H1 (cell line): Measurements from ENCODE around the gene SLC38A10. TPM values are rescaled to one million over a fixed set of nuclear protein-coding genes. Genes with fewer than 3 reads are reported as not detected.

Source experiments
- CTCF ChIA-PET: fragments of 300-600 bp; sonication (Branson Sonifier 250); formaldehyde crosslinking; loops from one replicate; lab custom pipeline; 2021; ENCODE audit not compliant: partially characterized antibody; lab: Charles Lee
- POLR2A ChIA-PET: fragments of 300-600 bp; sonication (Branson Sonifier 250); formaldehyde crosslinking; loops from one replicate; lab custom pipeline; 2021; ENCODE audit warnings: inconsistent platforms; ENCODE audit not compliant: partially characterized antibody; lab: Charles Lee
- DNase-seq, 2 experiments: peaks; one replicate each; pipeline versions ENCODE4 v3.0.0 to v3.0.0-alpha.2; 2010 to 2022; ENCODE audit warnings: low spot score in 2 of 2, low read depth in 1 of 2, mixed read lengths in 1 of 2
- FAIRE-seq: peaks from 2 replicates; lab custom pipeline; 2011; peaks lifted over from hg19 to GRCh38; lab: Jason Lieb, UNC
- H2AFZ ChIP-seq: 2 replicates; pipeline ENCODE4 v1.8.1; 2012; ENCODE audit warnings: low read length, inconsistent platforms
- H2AK5ac ChIP-seq: 2 replicates; pipeline ENCODE4 v1.6.1; 2013; ENCODE audit warnings: low read depth, low read length
- H2BK120ac ChIP-seq: replicated peaks from 2 replicates; pipeline ENCODE3; 2013; ENCODE audit warnings: low read depth, low read length, inconsistent platforms
- H2BK12ac ChIP-seq: 2 replicates; pipeline ENCODE4 v1.6.1; 2013; ENCODE audit warnings: low read depth, low read length
- H2BK15ac ChIP-seq: 2 replicates; pipeline ENCODE4 v1.6.1; 2013; ENCODE audit warnings: low read length
- H2BK20ac ChIP-seq: 2 replicates; pipeline ENCODE4 v1.6.1; 2013; ENCODE audit warnings: low read length
- H2BK5ac ChIP-seq: 2 replicates; pipeline ENCODE4 v1.6.1; 2013; ENCODE audit warnings: low read depth, low read length
- H3K14ac ChIP-seq: 2 replicates; pipeline ENCODE4 v1.6.1; 2013; ENCODE audit warnings: inconsistent platforms; ENCODE audit not compliant: insufficient read length
- H3K18ac ChIP-seq: 2 replicates; pipeline ENCODE4 v1.6.1; 2013; ENCODE audit warnings: low read length; ENCODE audit errors: extremely low read depth
- H3K23ac ChIP-seq: 2 replicates; pipeline ENCODE4 v1.6.1; 2013; ENCODE audit warnings: inconsistent platforms; ENCODE audit not compliant: insufficient read length
- H3K23me2 ChIP-seq: 2 replicates; pipeline ENCODE4 v1.6.1; 2013; ENCODE audit warnings: low read depth, low read length
- H3K27ac ChIP-seq: 2 replicates; pipeline ENCODE4 v1.6.1; 2011; ENCODE audit warnings: low read depth, low read length, inconsistent platforms
- H3K27me3 ChIP-seq, 4 experiments: replicated peaks in 1 of 4; 1 replicate in 1 of 4; 2 replicates in 3 of 4; pipeline versions ENCODE4 v1.6.1 to v1.8.1; 2011 to 2013; ENCODE audit warnings: low read length in 3 of 4, mild to moderate bottlenecking in 3 of 4, inconsistent platforms in 2 of 4, mixed read lengths in 2 of 4, moderate library complexity in 1 of 4; ENCODE audit not compliant: control insufficient read depth in 3 of 4, insufficient read depth in 3 of 4; ENCODE audit errors: extremely low read depth in 1 of 4
- H3K36me3 ChIP-seq, 4 experiments: 2 replicates each; pipeline versions ENCODE4 v1.6.1 to v1.8.1; 2011 to 2013; ENCODE audit warnings: mild to moderate bottlenecking in 4 of 4, low read length in 3 of 4, moderate library complexity in 2 of 4, control low read depth in 1 of 4, inconsistent platforms in 1 of 4; ENCODE audit not compliant: insufficient read depth in 4 of 4, control insufficient read depth in 2 of 4
- H3K4ac ChIP-seq: replicated peaks from 2 replicates; pipeline ENCODE3; 2013; ENCODE audit warnings: low read length, low read depth, mixed read lengths, inconsistent platforms; ENCODE audit not compliant: insufficient read length
- H3K4me1 ChIP-seq, 4 experiments: replicated peaks in 1 of 4; 1 replicate in 1 of 4; 2 replicates in 3 of 4; pipeline versions ENCODE4 v1.6.1 to v1.8.1; 2011 to 2013; ENCODE audit warnings: low read length in 3 of 4, inconsistent platforms in 2 of 4, mixed read lengths in 1 of 4; ENCODE audit not compliant: insufficient read depth in 4 of 4, control insufficient read depth in 3 of 4
- H3K4me2 ChIP-seq, 2 experiments: 2 replicates each; pipeline versions ENCODE4 v1.6.1 to v1.8.1; 2011 to 2013; ENCODE audit warnings: low read depth in 2 of 2, low read length in 2 of 2, control low read depth in 1 of 2, inconsistent platforms in 1 of 2, mild to moderate bottlenecking in 1 of 2; ENCODE audit not compliant: insufficient read depth in 1 of 2
- H3K4me3 ChIP-seq, 4 experiments: fragments of 200-600, 300-600 bp in 1 of 4; sonication (generic), shearing (Covaris generic), sonication (Bioruptor Twin) in 1 of 4; 2 replicates each; pipeline versions ENCODE4 v1.5.1 to v1.8.1; 2011 to 2016; ENCODE audit warnings: low read length in 4 of 4, low read depth in 3 of 4, control low read depth in 2 of 4, inconsistent platforms in 2 of 4, mild to moderate bottlenecking in 2 of 4, mixed read lengths in 1 of 4, moderate library complexity in 1 of 4; ENCODE audit not compliant: insufficient read depth in 2 of 4; ENCODE audit errors: extremely low read depth in 1 of 4
- H3K56ac ChIP-seq: replicated peaks from 2 replicates; pipeline ENCODE3; 2013; ENCODE audit warnings: low read depth, mild to moderate bottlenecking, mixed read lengths, low read length, inconsistent platforms; ENCODE audit not compliant: insufficient read length
- H3K79me1 ChIP-seq: 2 replicates; pipeline ENCODE4 v1.6.1; 2013; ENCODE audit warnings: low read depth, low read length, control low read depth
- H3K79me2 ChIP-seq, 2 experiments: 2 replicates each; pipeline versions ENCODE4 v1.6.1 to v1.8.1; 2012 to 2013; ENCODE audit warnings: low read length in 2 of 2, mild to moderate bottlenecking in 2 of 2, inconsistent platforms in 1 of 2; ENCODE audit not compliant: insufficient read depth in 2 of 2, control insufficient read depth in 1 of 2
- H3K9ac ChIP-seq, 4 experiments: replicated peaks in 1 of 4; 1 replicate in 1 of 4; 2 replicates in 3 of 4; pipeline versions ENCODE4 v1.6.1 to v1.8.1; 2011 to 2013; ENCODE audit warnings: low read depth in 3 of 4, low read length in 3 of 4, control low read depth in 2 of 4, mild to moderate bottlenecking in 2 of 4, moderate library complexity in 2 of 4, inconsistent platforms in 1 of 4; ENCODE audit errors: extremely low read depth in 1 of 4
- H3K9me3 ChIP-seq, 2 experiments: 2 replicates each; pipeline versions ENCODE4 v1.6.1 to v1.8.1; 2012 to 2013; ENCODE audit warnings: mild to moderate bottlenecking in 2 of 2, moderate library complexity in 2 of 2, control low read depth in 1 of 2, inconsistent platforms in 1 of 2, low read depth in 1 of 2, low read length in 1 of 2, mixed read lengths in 1 of 2; ENCODE audit not compliant: insufficient read depth in 2 of 2
- H4K20me1 ChIP-seq, 2 experiments: replicated peaks in 1 of 2; 2 replicates each; pipeline versions ENCODE3 to v1.8.1; 2011 to 2013; ENCODE audit warnings: inconsistent platforms in 2 of 2, low read length in 2 of 2, mild to moderate bottlenecking in 1 of 2; ENCODE audit not compliant: insufficient read depth in 2 of 2, control insufficient read depth in 1 of 2
- H4K5ac ChIP-seq: 2 replicates; pipeline ENCODE4 v1.6.1; 2013; ENCODE audit warnings: low read length, low read depth, mixed read lengths, inconsistent platforms; ENCODE audit not compliant: insufficient read length
- H4K8ac ChIP-seq: 2 replicates; pipeline ENCODE4 v1.8.0; 2013; ENCODE audit warnings: mild to moderate bottlenecking, moderate library complexity, low read length, inconsistent platforms; ENCODE audit not compliant: insufficient read depth; ENCODE audit errors: extremely low read depth
- H4K91ac ChIP-seq: replicated peaks from 2 replicates; pipeline ENCODE3; 2013; ENCODE audit warnings: low read length, mixed read lengths, inconsistent platforms; ENCODE audit not compliant: insufficient read length
- ATF2 ChIP-seq: IDR thresholded peaks from 2 replicates; pipeline ENCODE4 v1.6.1; 2012; ENCODE audit warnings: low read length, inconsistent platforms
- BACH1 ChIP-seq: IDR thresholded peaks from 2 replicates; pipeline ENCODE4 v1.6.1; 2012; ENCODE audit warnings: low read length, improper control_type of control experiment
- CBX8 ChIP-seq: fragments of 300-800, 300-1000 bp; sonication (generic); IDR thresholded peaks from 2 replicates; pipeline ENCODE4 v1.7.1; 2016; ENCODE audit warnings: low read depth, low read length, borderline replicate concordance
- CTBP2 ChIP-seq: IDR thresholded peaks from 2 replicates; pipeline ENCODE4 v1.7.0; 2011; ENCODE audit warnings: borderline replicate concordance, mild to moderate bottlenecking, moderate library complexity, mixed read lengths, low read length; ENCODE audit not compliant: insufficient read depth, insufficient read length
- EZH2 ChIP-seq: fragments of 200-600 bp; sonication (generic); IDR thresholded peaks from 2 replicates; pipeline ENCODE4 v1.7.1; 2012; ENCODE audit warnings: low read depth, mild to moderate bottlenecking, moderate library complexity, low read length, inconsistent platforms; ENCODE audit not compliant: severe bottlenecking
- GABPA ChIP-seq: IDR thresholded peaks from 2 replicates; pipeline ENCODE4 v1.6.1; 2011; ENCODE audit warnings: mild to moderate bottlenecking, low read length, moderate library complexity, borderline replicate concordance; ENCODE audit not compliant: insufficient read depth
- HDAC2 ChIP-seq, 2 experiments: fragments of 300-600 bp in 1 of 2; sonication (generic) in 1 of 2; IDR thresholded peaks; 2 replicates each; pipeline ENCODE4 v1.6.1; 2011 to 2012; ENCODE audit warnings: low read depth in 2 of 2, low read length in 2 of 2, mild to moderate bottlenecking in 2 of 2, moderate library complexity in 2 of 2, borderline replicate concordance in 1 of 2, inconsistent platforms in 1 of 2
- JUN ChIP-seq: IDR thresholded peaks from 2 replicates; pipeline ENCODE4 v1.6.1; 2011; ENCODE audit warnings: low read depth, mild to moderate bottlenecking, improper control_type of control experiment, low read length
- SIRT6 ChIP-seq: IDR thresholded peaks from one replicate; pipeline ENCODE4 v1.7.1; 2012; ENCODE audit warnings: low read length, inconsistent platforms
- SP1 ChIP-seq: IDR thresholded peaks from 2 replicates; pipeline ENCODE4 v1.6.1; 2011; ENCODE audit warnings: low read depth, low read length
- SRF ChIP-seq: IDR thresholded peaks from 2 replicates; pipeline ENCODE4 v1.6.1; 2011; ENCODE audit warnings: mild to moderate bottlenecking, low read depth, low read length, moderate library complexity
- TAF1 ChIP-seq: IDR thresholded peaks from 2 replicates; pipeline ENCODE4 v1.6.1; 2011; ENCODE audit warnings: mild to moderate bottlenecking, low read depth, low read length
- WGBS, 2 experiments: shearing (Covaris generic) in 1 of 2; methylation state at CpG; one replicate each; pipeline versions ENCODE4 v1.1.6 to v1.1.7; 2013 to 2015; ENCODE audit warnings: low lambda C conversion rate in 2 of 2, mixed read lengths in 2 of 2, inconsistent platforms in 1 of 2, low coverage in 1 of 2, missing lambda C conversion rate in 1 of 2; ENCODE audit not compliant: insufficient replicate concordance in 2 of 2, insufficient coverage in 1 of 2, insufficient read length in 1 of 2; ENCODE audit errors: extremely low coverage in 1 of 2, missing lambda C conversion rate in 1 of 2; 5-methylcytosine and 5-hydroxymethylcytosine counted together
- polyA plus RNA-seq, 7 experiments: library from polyadenylated mRNA; depleted of rRNA in 3 of 7; stranded (reverse) in 5 of 7; unstranded in 2 of 7; fragments of >200 nt in 5 of 7; fragments of 200-250 nt in 2 of 7; gene quantifications; 1 replicate in 5 of 7; 2 replicates in 1 of 7; 4 replicates in 1 of 7; pipeline versions ENCODE4 v1.2.1 to v1.2.3, GENCODE V29; 2011 to 2013; ENCODE audit warnings: missing spikeins in 2 of 7, mixed read lengths in 2 of 7
- total RNA-seq: library from RNA; stranded (reverse); fragmentation: NEBNext Ultra II Directional; extraction: Animal tissue kit (Norgen Biotek cat#: 25700); gene quantifications from 2 replicates; pipeline ENCODE4 v1.2.1, GENCODE V29; 2021

The SLC38A10 gene
- total and polyA plus RNA-seq, 2 of the 8 experiments (the other 6 are each of a cell fraction or from before 2014, with no cell fraction given), result 26.4 to 41.0 TPM

DNA sequence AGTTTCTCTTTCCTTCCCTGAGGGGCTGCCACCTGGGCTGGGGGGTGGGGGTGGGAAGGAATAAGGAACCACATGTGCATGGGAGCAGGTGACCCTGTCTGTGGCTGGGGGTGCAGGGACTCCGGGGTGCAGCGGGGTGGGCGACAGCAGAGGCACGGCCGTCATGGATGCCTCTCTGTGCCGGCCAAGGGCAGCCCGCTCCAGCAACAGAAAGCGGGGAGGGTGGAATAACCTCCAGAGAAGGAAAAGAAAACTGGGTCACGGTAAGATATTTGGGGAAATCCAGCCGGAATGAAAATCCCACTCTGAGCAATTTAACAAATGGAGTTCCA is 51.8 kb downstream of the SLC38A10 start:
- Histone ChIP-seq H3K27ac (no peak overlapping the region), H3K9ac (no peak overlapping the region), H3K79me1 (no peaks in the 10 kb centered on the region; the same call in 1 of the 2 replicates), H3K79me2 (peaks cover 0 to 13% of the 10 kb centered on the region in 2 experiments; a peak in 2 of 4 replicates), H3K56ac (no peak overlapping the region), H3K4me2 (no peak overlapping the region), H3K4ac (no peak overlapping the region), H3K4me3 (no peak overlapping the region), H3K27me3 (no peaks in the 10 kb centered on the region), H3K36me3 (no peaks in the 10 kb centered on the region), H3K4me1 (peaks cover 0 to 8% (median 3%) of the 10 kb centered on the region in 4 experiments; a peak in 2 of 7 replicates), H2BK5ac (no peak overlapping the region), H2BK12ac (no peak overlapping the region), H3K18ac (no peak overlapping the region), H3K23me2 (peaks cover 8% of the 10 kb centered on the region; the same call in 1 of the 2 replicates), H4K91ac (no peak overlapping the region), H2BK15ac (no peak overlapping the region), H2AK5ac (no peak overlapping the region), H2AFZ (no peak overlapping the region), H3K9me3 (no peaks in the 10 kb centered on the region), H4K20me1 (peaks cover 10 to 17% of the 10 kb centered on the region in 2 experiments), H2BK20ac (no peak overlapping the region), H4K8ac (0 out of 2 replicates have a peak overlapping the region, but pooled peaks have one; percentile 76), H3K23ac (no peak overlapping the region), H2BK120ac (no peak overlapping the region), H4K5ac (no peak overlapping the region), H3K14ac (no peak overlapping the region)
- WGBS, 2 experiments, result 89% methylated on average over 5 of the region's 10 CpGs; no CpG with 5 or more reads in 1 of the 2 experiments
- FAIRE-seq (no peak), DNase-seq (no peak)
- CTCF ChIA-PET, result interaction anchor here (1.3 to 1.6 kb wide), 4 partner anchors 13 to 141 kb away, joined by 3 to 7 read pairs (median 6); no protein-coding TSS in a partner anchor
- POLR2A ChIA-PET, result interaction anchor here (1.3 kb wide), 1 partner anchor 276 kb away, joined by 3 read pairs; no protein-coding TSS in a partner anchor
- no peak for TF ChIP-seq ATF2
- no peak for TF ChIP-seq SRF
- TF ChIP-seq JUN, result no peak
- TF ChIP-seq GABPA, result no peak
- TF ChIP-seq TAF1, result no peak
- no peak for TF ChIP-seq CTBP2
- no peak for TF ChIP-seq SIRT6
- no peak for TF ChIP-seq EZH2
- TF ChIP-seq CBX8, result no peak
- no peak for TF ChIP-seq HDAC2 (IDR thresholded peaks at IDR 0.05; ENCODE audit: borderline replicate concordance in 1 of 2, low read depth in 2 of 2, low read length in 2 of 2)
- no peak for TF ChIP-seq BACH1
- TF ChIP-seq SP1, result no peak
